ENCODE measurements around the gene EHBP1. TPM values are rescaled to one million over a fixed set of nuclear protein-coding genes. Genes with fewer than 3 reads are reported as not detected.
A peak's percentile ranks its signal among the peaks of the same experiment; 100 is the strongest.

The EHBP1 gene
- total and polyA plus RNA-seq, 2 donors (not counting 1 experiment from before 2014, with no cell fraction given) = 129 to 191 TPM

GRCh38 chr2:63058921-63059792 lies 353.6 kb downstream of the EHBP1 start:
- Histone ChIP-seq H3K4me1 (ENCODE audit: control insufficient read depth, extremely low read depth, insufficient read depth, low read length) (no peaks in the 10 kb centered on the region), H3K27ac (ENCODE audit: insufficient read depth, low read length) (no peak overlapping the region), H3K9me3 (ENCODE audit: control insufficient read depth, insufficient read depth, low read depth, low read length) (no peaks in the 10 kb centered on the region), H3K9ac (ENCODE audit: insufficient read depth, low read length) (no peak overlapping the region), H3K4me2 (ENCODE audit: extremely low read depth, insufficient read depth, low read length) (peak overlapping the region; percentile 30), H4K20me1 (ENCODE audit: control insufficient read depth, extremely low read depth, insufficient read depth, low read length) (no peaks in the 10 kb centered on the region), H2AFZ (ENCODE audit: low read length) (no peak overlapping the region), H3K4me3 (replicated peaks in 1 of 4; ENCODE audit: control extremely low read depth in 1 of 4, insufficient read depth in 1 of 4, low read depth in 3 of 4, low read length in 4 of 4) (no peak overlapping the region), H3K27me3 (ENCODE audit: control insufficient read depth, insufficient read depth, low read length) (peaks cover 76% of the 10 kb centered on the region), H3K79me2 (ENCODE audit: control insufficient read depth, insufficient read depth, low read length) (no peaks in the 10 kb centered on the region), H3K36me3 (ENCODE audit: control insufficient read depth, insufficient read depth, low read length) (no peaks in the 10 kb centered on the region)
- DNase-seq (ENCODE audit: low read depth in 2 of 2) = no peak
- TF ChIP-seq CTCF (conservative IDR thresholded peaks at IDR 0.05 in 1 of 2, IDR thresholded peaks at IDR 0.05 in 1 of 2; ENCODE audit: low read depth in 1 of 2, low read length in 2 of 2) (no peak), EZH2 (IDR thresholded peaks at IDR 0.05; ENCODE audit: low read length, missing control alignments) (peak; percentile 80)

- H3K9ac ChIP-seq (ENCODE audit: insufficient read depth, low read length) = no peak overlapping the region
- TF ChIP-seq EZH2 (IDR thresholded peaks at IDR 0.05; ENCODE audit: low read length, missing control alignments) (no peak), CTCF (conservative IDR thresholded peaks at IDR 0.05 in 1 of 2, IDR thresholded peaks at IDR 0.05 in 1 of 2; ENCODE audit: low read depth in 1 of 2, low read length in 2 of 2) (no peak)
- peaks cover 68% of the 10 kb centered on the region for H3K27me3 ChIP-seq (ENCODE audit: control insufficient read depth, insufficient read depth, low read length)
- H3K4me3 ChIP-seq (replicated peaks in 1 of 4; ENCODE audit: control extremely low read depth in 1 of 4, insufficient read depth in 1 of 4, low read depth in 3 of 4, low read length in 4 of 4) = no peak overlapping the region
- H4K20me1 ChIP-seq (ENCODE audit: control insufficient read depth, extremely low read depth, insufficient read depth, low read length) = no peaks in the 10 kb centered on the region
- H3K27ac ChIP-seq (ENCODE audit: insufficient read depth, low read length) = no peak overlapping the region
- H3K36me3 ChIP-seq (ENCODE audit: control insufficient read depth, insufficient read depth, low read length) = no peaks in the 10 kb centered on the region
- H3K79me2 ChIP-seq (ENCODE audit: control insufficient read depth, insufficient read depth, low read length) = no peaks in the 10 kb centered on the region
- no peaks in the 10 kb centered on the region for H3K4me1 ChIP-seq (ENCODE audit: control insufficient read depth, extremely low read depth, insufficient read depth, low read length)
- no peaks in the 10 kb centered on the region for H3K9me3 ChIP-seq (ENCODE audit: control insufficient read depth, insufficient read depth, low read depth, low read length)
- no peak overlapping the region for H2AFZ ChIP-seq (ENCODE audit: low read length)
- peak in 1 of 2 donors; percentile 49 for DNase-seq (ENCODE audit: low read depth in 2 of 2)
- H3K4me2 ChIP-seq (ENCODE audit: extremely low read depth, insufficient read depth, low read length) = no peak overlapping the region
Observed at GRCh38 chr2:63059793-63060471, 354.4 kb downstream of the EHBP1 start.

DNA sequence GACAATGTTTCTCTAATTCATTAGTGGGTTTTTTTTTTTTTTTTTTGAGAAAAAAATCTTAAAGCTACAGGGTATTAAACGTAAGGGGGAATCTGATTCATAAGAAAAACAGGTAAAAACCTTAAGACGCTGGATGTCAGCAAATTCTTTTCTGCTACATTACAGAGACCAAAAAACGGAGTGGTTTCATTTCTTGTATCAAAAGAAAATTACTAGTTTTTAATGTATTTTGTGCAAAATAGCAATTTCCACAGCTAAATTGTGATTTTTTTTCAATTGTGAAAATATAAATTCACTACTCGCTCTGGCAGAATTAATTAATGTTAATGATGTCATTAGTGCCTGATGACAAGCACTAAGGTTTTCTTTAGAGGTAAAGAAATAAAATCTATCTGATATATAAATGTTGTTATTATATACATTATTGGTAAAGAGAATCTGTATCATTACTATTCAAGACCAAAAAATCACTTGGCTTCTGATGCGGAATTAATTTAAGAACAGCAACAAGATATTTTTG lies 355.0 kb downstream of the EHBP1 start:
- Histone ChIP-seq H3K9ac (ENCODE audit: insufficient read depth, low read length) (no peak overlapping the region), H3K27me3 (ENCODE audit: control insufficient read depth, insufficient read depth, low read length) (peaks cover 62% of the 10 kb centered on the region)

More for the DNA sequence above, 355.0 kb downstream of the EHBP1 start:
- H4K20me1 ChIP-seq (ENCODE audit: control insufficient read depth, extremely low read depth, insufficient read depth, low read length) = no peaks in the 10 kb centered on the region
- no peaks in the 10 kb centered on the region for H3K36me3 ChIP-seq (ENCODE audit: control insufficient read depth, insufficient read depth, low read length)
- DNase-seq (ENCODE audit: low read depth in 2 of 2) = no peak
- no peak overlapping the region for H3K27ac ChIP-seq (ENCODE audit: insufficient read depth, low read length)
- H2AFZ ChIP-seq (ENCODE audit: low read length) = no peak overlapping the region
- H3K4me1 ChIP-seq (ENCODE audit: control insufficient read depth, extremely low read depth, insufficient read depth, low read length) = no peaks in the 10 kb centered on the region
- no peak overlapping the region for H3K4me2 ChIP-seq (ENCODE audit: extremely low read depth, insufficient read depth, low read length)
- TF ChIP-seq EZH2 (IDR thresholded peaks at IDR 0.05; ENCODE audit: low read length, missing control alignments) (no peak), CTCF (conservative IDR thresholded peaks at IDR 0.05 in 1 of 2, IDR thresholded peaks at IDR 0.05 in 1 of 2; ENCODE audit: low read depth in 1 of 2, low read length in 2 of 2) (no peak)
- H3K79me2 ChIP-seq (ENCODE audit: control insufficient read depth, insufficient read depth, low read length) = no peaks in the 10 kb centered on the region
- H3K4me3 ChIP-seq (replicated peaks in 1 of 4; ENCODE audit: control extremely low read depth in 1 of 4, insufficient read depth in 1 of 4, low read depth in 3 of 4, low read length in 4 of 4) = no peak overlapping the region
- H3K9me3 ChIP-seq (ENCODE audit: control insufficient read depth, insufficient read depth, low read depth, low read length) = no peaks in the 10 kb centered on the region

Data from fibroblast of lung (primary cell).